GM12878 (cell line): Measurements from ENCODE around the gene CES3. TPM values are rescaled to one million over a fixed set of nuclear protein-coding genes. Genes with fewer than 3 reads are reported as not detected.

ENCODE experiments used
- ATAC-seq: fragments of 200-7000 bp; cut with Tn5 transposase; 3 replicates; pipeline ENCODE4 v1.9.1; 2020; ENCODE audit warnings: mild to moderate bottlenecking, moderate library complexity
- BruUV-seq: library from RNA; stranded (reverse); fragments of 400-500 nt; replicated peaks from 2 replicates; lab custom pipeline; 2021; lab: Mats Ljungman, UMichigan
- CTCF ChIA-PET: fragments of 300-600 bp; sonication (Branson Sonifier 250); formaldehyde crosslinking; extraction: SDS; loops from one replicate; lab custom pipeline; 2021; ENCODE audit warnings: inconsistent platforms; lab: Yijun Ruan, JAX
- POLR2A ChIA-PET: fragments of 350-600 bp; formaldehyde crosslinking; extraction: SDS; loops from one replicate; lab custom pipeline; 2021; ENCODE audit warnings: inconsistent platforms; lab: Charles Lee
- RAD21 ChIA-PET: fragments of 300-600 bp; sonication (Branson Sonifier 250); formaldehyde crosslinking; loops from one replicate; lab custom pipeline; 2023; ENCODE audit warnings: antibody characterized with exemption; ENCODE audit not compliant: unreplicated experiment; lab: Charles Lee
- SMC1A ChIA-PET: fragments of 300-600 bp; sonication (Branson Sonifier 250); formaldehyde crosslinking; loops from one replicate; lab custom pipeline; 2023; ENCODE audit not compliant: unreplicated experiment, uncharacterized antibody; lab: Charles Lee
- DNase-seq: peaks from one replicate; pipeline ENCODE4 v3.0.0-alpha.2; 2011; ENCODE audit warnings: low read depth, low spot score
- FAIRE-seq: peaks from 3 replicates; lab custom pipeline; 2011; peaks lifted over from hg19 to GRCh38; lab: Jason Lieb, UNC
- H2AFZ ChIP-seq: 2 replicates; pipeline ENCODE4 v1.6.0; 2011; ENCODE audit warnings: low read depth, low read length, control low read depth; ENCODE audit not compliant: control insufficient read depth
- H3K27ac ChIP-seq: 2 replicates; pipeline ENCODE4 v1.5.1; 2011; ENCODE audit warnings: control low read depth; ENCODE audit not compliant: control insufficient read depth, insufficient read depth
- H3K27me3 ChIP-seq, 2 experiments: replicated peaks in 1 of 2; 2 replicates each; pipeline versions ENCODE4 v1.6.0 to v1.6.1; 2011; ENCODE audit warnings: low read length in 1 of 2; ENCODE audit not compliant: control insufficient read depth in 2 of 2, insufficient read depth in 2 of 2
- H3K36me3 ChIP-seq, 2 experiments: 2 replicates each; pipeline ENCODE4 v1.5.1; 2011; ENCODE audit warnings: low read length in 1 of 2; ENCODE audit not compliant: control insufficient read depth in 2 of 2, insufficient read depth in 2 of 2
- H3K4me1 ChIP-seq: 2 replicates; pipeline ENCODE4 v1.6.1; 2011; ENCODE audit warnings: mild to moderate bottlenecking, low read length, moderate library complexity, mixed read lengths; ENCODE audit not compliant: control insufficient read depth, insufficient read depth
- H3K4me2 ChIP-seq: 2 replicates; pipeline ENCODE4 v1.6.0; 2011; ENCODE audit warnings: control low read depth; ENCODE audit not compliant: control insufficient read depth, insufficient read depth
- H3K4me3 ChIP-seq: fragments of 200-600 bp; sonication (generic); 2 replicates; pipeline ENCODE4 v1.5.1; 2016
- H3K79me2 ChIP-seq: 2 replicates; pipeline ENCODE4 v1.6.0; 2011; ENCODE audit warnings: low read length; ENCODE audit not compliant: control insufficient read depth, insufficient read depth
- H3K9ac ChIP-seq: 2 replicates; pipeline ENCODE4 v1.8.0; 2011; ENCODE audit warnings: low read length, control low read depth, mixed read lengths; ENCODE audit not compliant: control insufficient read depth, insufficient read depth
- H3K9me3 ChIP-seq: replicated peaks from 3 replicates; pipeline ENCODE4 v1.5.1; 2011; ENCODE audit warnings: mild to moderate bottlenecking, low read length; ENCODE audit not compliant: control insufficient read depth, insufficient read depth
- H4K20me1 ChIP-seq: 2 replicates; pipeline ENCODE4 v1.6.0; 2011; ENCODE audit not compliant: control insufficient read depth, insufficient read depth
- KAT2A ChIP-seq: conservative IDR thresholded peaks from 2 replicates; pipeline ENCODE4 v1.6.1; 2011; ENCODE audit warnings: low read depth, low read length; ENCODE audit not compliant: control insufficient read depth
- POLR2A ChIP-seq: IDR thresholded peaks from 2 replicates; pipeline ENCODE4 v1.6.1; 2011; ENCODE audit warnings: low read depth, mild to moderate bottlenecking, low read length
- TAF1 ChIP-seq: IDR thresholded peaks from 2 replicates; pipeline ENCODE4 v1.6.1; 2011; ENCODE audit warnings: mild to moderate bottlenecking, low read depth, low read length, borderline replicate concordance
- WGBS: methylation state at CpG from one replicate; pipeline ENCODE4 v1.1.6; 2016; ENCODE audit warnings: low lambda C conversion rate; ENCODE audit not compliant: insufficient replicate concordance, insufficient coverage; ENCODE audit errors: missing lambda C conversion rate; 5-methylcytosine and 5-hydroxymethylcytosine counted together
- in situ Hi-C: fragments of 300-500 bp; cut with MboI; formaldehyde crosslinking; loops from 9 replicates; pipeline ENCODE4 v1.14.3; 2018; ENCODE audit warnings: mixed read lengths
- intact Hi-C: fragments of 100-400 bp; cut with micrococcal nuclease; formaldehyde crosslinking; loops from one replicate; pipeline ENCODE4 v1.14.2; 2022; ENCODE audit not compliant: unreplicated experiment
- polyA plus RNA-seq, 11 experiments: library from polyadenylated mRNA; depleted of rRNA in 4 of 11; unstranded in 6 of 11; stranded (reverse) in 5 of 11; fragments of >200 nt; fragmentation: Nextera tagmentation in 4 of 11; fragmentation: Illumina TruSeq in 1 of 11; extraction: Ambion mirVana in 4 of 11; extraction: Trizol in 1 of 11; gene quantifications; 1 replicate in 1 of 11; 2 replicates in 10 of 11; pipeline versions ENCODE4 v1.2.1 to v1.2.3, GENCODE V29; 2011 to 2016; ENCODE audit warnings: inconsistent platforms in 2 of 11, missing spikeins in 2 of 11, low read depth in 1 of 11
- total RNA-seq, 4 experiments: library from RNA; depleted of rRNA in 3 of 4; stranded (reverse); fragments of >200 nt in 3 of 4; fragmentation: Illumina TruSeq in 1 of 4; extraction: Trizol in 1 of 4; gene quantifications; 2 replicates each; pipeline versions ENCODE4 v1.2.1 to v1.2.3, GENCODE V29; 2013 to 2021
- TF ChIP-seq, protein P1 (sequence below): IDR thresholded peaks from 2 replicates; pipeline ENCODE4 v1.6.1; 2012; ENCODE audit warnings: low read depth, low read length, improper control_type of control experiment
- TF ChIP-seq, protein P2 (sequence below): IDR thresholded peaks from 2 replicates; pipeline ENCODE4 v1.6.1; 2012; ENCODE audit warnings: low read length, inconsistent platforms
- TF ChIP-seq, protein P3 (sequence below): fragments of 450-650 bp; IDR thresholded peaks from 2 replicates; pipeline ENCODE4 v1.6.1; 2017; ENCODE audit warnings: low read depth, mild to moderate bottlenecking, moderate library complexity
- TF ChIP-seq, protein P4 (sequence below): fragments of 450-650 bp; IDR thresholded peaks from 2 replicates; pipeline ENCODE4 v1.6.1; 2017; ENCODE audit warnings: mild to moderate bottlenecking, moderate library complexity

CES3 gene
- total and polyA plus RNA-seq, 10 of the 15 experiments (the other 5 are each of a cell fraction or from before 2014, with no cell fraction given) = 0.09 to 3.1 (median 0.76) TPM

DNA sequence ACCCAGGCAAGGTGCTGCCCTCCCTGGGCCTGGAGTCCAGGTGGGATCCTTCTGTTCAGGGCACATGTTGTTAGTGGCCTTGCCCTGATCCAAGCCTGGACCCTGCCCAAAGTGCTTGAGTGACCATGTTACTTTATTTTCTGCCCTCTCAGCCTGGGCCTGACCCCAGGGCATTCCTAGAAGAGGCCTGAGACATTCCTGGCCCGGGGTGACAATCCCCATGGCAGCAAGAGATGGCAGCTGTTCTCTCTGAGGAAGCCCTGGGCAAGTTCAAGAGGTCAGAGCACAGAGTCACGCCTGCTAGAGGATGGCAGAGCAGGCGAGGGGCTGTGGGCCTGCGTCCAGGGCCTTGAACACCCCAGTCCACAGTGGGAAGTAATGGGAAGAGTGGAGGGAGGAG, 47.4 kb upstream of the CES3 start:
- POLR2A ChIA-PET = no interaction called here
- no peak for TF ChIP-seq TAF1
- TF ChIP-seq, protein P1, sequence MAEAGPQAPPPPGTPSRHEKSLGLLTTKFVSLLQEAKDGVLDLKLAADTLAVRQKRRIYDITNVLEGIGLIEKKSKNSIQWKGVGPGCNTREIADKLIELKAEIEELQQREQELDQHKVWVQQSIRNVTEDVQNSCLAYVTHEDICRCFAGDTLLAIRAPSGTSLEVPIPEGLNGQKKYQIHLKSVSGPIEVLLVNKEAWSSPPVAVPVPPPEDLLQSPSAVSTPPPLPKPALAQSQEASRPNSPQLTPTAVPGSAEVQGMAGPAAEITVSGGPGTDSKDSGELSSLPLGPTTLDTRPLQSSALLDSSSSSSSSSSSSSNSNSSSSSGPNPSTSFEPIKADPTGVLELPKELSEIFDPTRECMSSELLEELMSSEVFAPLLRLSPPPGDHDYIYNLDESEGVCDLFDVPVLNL = no peak
- TF ChIP-seq POLR2A = no peak
- TF ChIP-seq, protein P2, sequence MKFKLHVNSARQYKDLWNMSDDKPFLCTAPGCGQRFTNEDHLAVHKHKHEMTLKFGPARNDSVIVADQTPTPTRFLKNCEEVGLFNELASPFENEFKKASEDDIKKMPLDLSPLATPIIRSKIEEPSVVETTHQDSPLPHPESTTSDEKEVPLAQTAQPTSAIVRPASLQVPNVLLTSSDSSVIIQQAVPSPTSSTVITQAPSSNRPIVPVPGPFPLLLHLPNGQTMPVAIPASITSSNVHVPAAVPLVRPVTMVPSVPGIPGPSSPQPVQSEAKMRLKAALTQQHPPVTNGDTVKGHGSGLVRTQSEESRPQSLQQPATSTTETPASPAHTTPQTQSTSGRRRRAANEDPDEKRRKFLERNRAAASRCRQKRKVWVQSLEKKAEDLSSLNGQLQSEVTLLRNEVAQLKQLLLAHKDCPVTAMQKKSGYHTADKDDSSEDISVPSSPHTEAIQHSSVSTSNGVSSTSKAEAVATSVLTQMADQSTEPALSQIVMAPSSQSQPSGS = no peak
- no peak for TF ChIP-seq KAT2A
- TF ChIP-seq, protein P3, sequence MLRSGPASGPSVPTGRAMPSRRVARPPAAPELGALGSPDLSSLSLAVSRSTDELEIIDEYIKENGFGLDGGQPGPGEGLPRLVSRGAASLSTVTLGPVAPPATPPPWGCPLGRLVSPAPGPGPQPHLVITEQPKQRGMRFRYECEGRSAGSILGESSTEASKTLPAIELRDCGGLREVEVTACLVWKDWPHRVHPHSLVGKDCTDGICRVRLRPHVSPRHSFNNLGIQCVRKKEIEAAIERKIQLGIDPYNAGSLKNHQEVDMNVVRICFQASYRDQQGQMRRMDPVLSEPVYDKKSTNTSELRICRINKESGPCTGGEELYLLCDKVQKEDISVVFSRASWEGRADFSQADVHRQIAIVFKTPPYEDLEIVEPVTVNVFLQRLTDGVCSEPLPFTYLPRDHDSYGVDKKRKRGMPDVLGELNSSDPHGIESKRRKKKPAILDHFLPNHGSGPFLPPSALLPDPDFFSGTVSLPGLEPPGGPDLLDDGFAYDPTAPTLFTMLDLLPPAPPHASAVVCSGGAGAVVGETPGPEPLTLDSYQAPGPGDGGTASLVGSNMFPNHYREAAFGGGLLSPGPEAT = no peak
- TF ChIP-seq, protein P4, sequence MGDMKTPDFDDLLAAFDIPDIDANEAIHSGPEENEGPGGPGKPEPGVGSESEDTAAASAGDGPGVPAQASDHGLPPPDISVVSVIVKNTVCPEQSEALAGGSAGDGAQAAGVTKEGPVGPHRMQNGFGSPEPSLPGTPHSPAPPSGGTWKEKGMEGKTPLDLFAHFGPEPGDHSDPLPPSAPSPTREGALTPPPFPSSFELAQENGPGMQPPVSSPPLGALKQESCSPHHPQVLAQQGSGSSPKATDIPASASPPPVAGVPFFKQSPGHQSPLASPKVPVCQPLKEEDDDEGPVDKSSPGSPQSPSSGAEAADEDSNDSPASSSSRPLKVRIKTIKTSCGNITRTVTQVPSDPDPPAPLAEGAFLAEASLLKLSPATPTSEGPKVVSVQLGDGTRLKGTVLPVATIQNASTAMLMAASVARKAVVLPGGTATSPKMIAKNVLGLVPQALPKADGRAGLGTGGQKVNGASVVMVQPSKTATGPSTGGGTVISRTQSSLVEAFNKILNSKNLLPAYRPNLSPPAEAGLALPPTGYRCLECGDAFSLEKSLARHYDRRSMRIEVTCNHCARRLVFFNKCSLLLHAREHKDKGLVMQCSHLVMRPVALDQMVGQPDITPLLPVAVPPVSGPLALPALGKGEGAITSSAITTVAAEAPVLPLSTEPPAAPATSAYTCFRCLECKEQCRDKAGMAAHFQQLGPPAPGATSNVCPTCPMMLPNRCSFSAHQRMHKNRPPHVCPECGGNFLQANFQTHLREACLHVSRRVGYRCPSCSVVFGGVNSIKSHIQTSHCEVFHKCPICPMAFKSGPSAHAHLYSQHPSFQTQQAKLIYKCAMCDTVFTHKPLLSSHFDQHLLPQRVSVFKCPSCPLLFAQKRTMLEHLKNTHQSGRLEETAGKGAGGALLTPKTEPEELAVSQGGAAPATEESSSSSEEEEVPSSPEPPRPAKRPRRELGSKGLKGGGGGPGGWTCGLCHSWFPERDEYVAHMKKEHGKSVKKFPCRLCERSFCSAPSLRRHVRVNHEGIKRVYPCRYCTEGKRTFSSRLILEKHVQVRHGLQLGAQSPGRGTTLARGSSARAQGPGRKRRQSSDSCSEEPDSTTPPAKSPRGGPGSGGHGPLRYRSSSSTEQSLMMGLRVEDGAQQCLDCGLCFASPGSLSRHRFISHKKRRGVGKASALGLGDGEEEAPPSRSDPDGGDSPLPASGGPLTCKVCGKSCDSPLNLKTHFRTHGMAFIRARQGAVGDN = no peak
- TF ChIP-seq, all 136 proteins: peak for 0
- no peak for DNase-seq
- Histone ChIP-seq H3K27ac (no peak overlapping the region), H3K4me2 (no peak overlapping the region), H3K4me3 (no peak overlapping the region), H3K79me2 (no peaks in the 10 kb centered on the region), H3K9ac (no peak overlapping the region), H2AFZ (no peak overlapping the region), H3K27me3 (no peaks in the 10 kb centered on the region; a peak in 2 of 4 replicates), H3K9me3 (no peaks in the 10 kb centered on the region), H3K4me1 (no peaks in the 10 kb centered on the region), H3K36me3 (no peaks in the 10 kb centered on the region), H4K20me1 (no peaks in the 10 kb centered on the region)
- no peak for ATAC-seq
- ChIA-PET CTCF (interaction anchor here (1.3 kb wide), 1 partner anchor 46 kb away, joined by 4 read pairs; no protein-coding TSS in a partner anchor), RAD21 (no interaction called here), SMC1A (no interaction called here)
- no TSS peak for BruUV-seq
- no peak for FAIRE-seq
- WGBS = 5% methylated on average over 4 of the region's 4 CpGs
- intact Hi-C loops = no loop called here
- in situ Hi-C loops = no loop called here
